A549 (cell line): ENCODE measurements around the gene EIF4G3. TPM values are rescaled to one million over a fixed set of nuclear protein-coding genes. Genes with fewer than 3 reads are reported as not detected.

Experiments
- ATAC-seq, 2 experiments: fragments of 200-7000 bp in 1 of 2; fragments of >200 bp in 1 of 2; cut with Nextera tagmentation in 1 of 2; cut with Tn5 transposase in 1 of 2; 3 replicates each; pipeline versions ENCODE4 v1.8.0 to v1.9.1; 2018 to 2020; ENCODE audit warnings: mild to moderate bottlenecking in 1 of 2, moderate library complexity in 1 of 2
- CTCF ChIA-PET: fragments of 300-600 bp; sonication (Branson Sonifier 250); formaldehyde crosslinking; extraction: SDS; loops from one replicate; lab custom pipeline; 2021; ENCODE audit warnings: antibody characterized with exemption, inconsistent platforms; lab: Yijun Ruan, JAX
- POLR2A ChIA-PET: fragments of 350-600 bp; formaldehyde crosslinking; extraction: SDS; loops from one replicate; lab custom pipeline; 2021; ENCODE audit warnings: antibody characterized with exemption, inconsistent platforms; lab: Yijun Ruan, JAX
- DNase-seq, 2 experiments: peaks; one replicate each; pipeline versions ENCODE4 v3.0.0 to v3.0.0-alpha.2; 2011 to 2016; ENCODE audit warnings: low read depth in 1 of 2, low spot score in 1 of 2
- FAIRE-seq: peaks from 2 replicates; lab custom pipeline; 2011; peaks lifted over from hg19 to GRCh38; lab: Jason Lieb, UNC
- H3K27ac ChIP-seq, 2 experiments: fragments of >200 bp; sonication (Bioruptor Twin); formaldehyde crosslinking; 3 replicates each; pipeline ENCODE4 v1.5.1; 2016 to 2017
- H3K4me1 ChIP-seq: fragments of >200 bp; sonication (Bioruptor Twin); formaldehyde crosslinking; 3 replicates; pipeline ENCODE4 v1.6.1; 2016
- H3K4me2 ChIP-seq: fragments of >200 bp; sonication (Bioruptor Twin); formaldehyde crosslinking; 3 replicates; pipeline ENCODE4 v1.6.1; 2016
- H3K4me3 ChIP-seq: fragments of >200 bp; sonication (Bioruptor Twin); formaldehyde crosslinking; 3 replicates; pipeline ENCODE4 v1.5.1; 2016
- H3K9me3 ChIP-seq: fragments of >200 bp; sonication (Bioruptor Twin); formaldehyde crosslinking; 3 replicates; pipeline ENCODE4 v1.6.1; 2016
- BCL3 ChIP-seq: fragments of >200 bp; sonication (Bioruptor Twin); formaldehyde crosslinking; IDR thresholded peaks from 3 replicates; pipeline ENCODE4 v1.6.1; 2016
- CBX2 ChIP-seq: fragments of 200-600 bp; sonication (generic); IDR thresholded peaks from 2 replicates; pipeline ENCODE4 v1.6.1; 2016; ENCODE audit warnings: low read depth, mild to moderate bottlenecking, borderline replicate concordance
- CEBPB ChIP-seq, 2 experiments: fragments of >200 bp in 1 of 2; sonication (Bioruptor Twin) in 1 of 2; formaldehyde crosslinking in 1 of 2; IDR thresholded peaks; 2 replicates each; pipeline ENCODE4 v1.6.1; 2012 to 2016
- CHD2 ChIP-seq: fragments of 150-350 bp; IDR thresholded peaks from 2 replicates; pipeline ENCODE4 v1.6.1; 2014; ENCODE audit warnings: low read length; ENCODE audit not compliant: partially characterized antibody
- E2F6 ChIP-seq: IDR thresholded peaks from 2 replicates; pipeline ENCODE4 v1.6.1; 2012; ENCODE audit warnings: low read depth, borderline replicate concordance
- EP300 ChIP-seq, 2 experiments: fragments of >200 bp; sonication (Bioruptor Twin); formaldehyde crosslinking; IDR thresholded peaks; 2 replicates in 1 of 2; 3 replicates in 1 of 2; pipeline ENCODE4 v1.6.1; 2016 to 2017
- ESRRA ChIP-seq: fragments of 150-350 bp; IDR thresholded peaks from 2 replicates; pipeline ENCODE4 v1.6.1; 2014; ENCODE audit warnings: mild to moderate bottlenecking, low read length, borderline replicate concordance
- FOSL2 ChIP-seq, 2 experiments: fragments of 450-650 bp in 1 of 2; fragments of >200 bp in 1 of 2; sonication (Bioruptor Twin) in 1 of 2; formaldehyde crosslinking; IDR thresholded peaks; 2 replicates each; pipeline versions ENCODE4 v1.5.0 to v1.6.1; 2016 to 2020; ENCODE audit warnings: mild to moderate bottlenecking in 1 of 2, moderate library complexity in 1 of 2
- FOXS1 ChIP-seq: fragments of 250-450 bp; sonication (Bioruptor Pico); IDR thresholded peaks from 2 replicates; pipeline ENCODE4 v1.5.0; 2020; ENCODE audit warnings: mild to moderate bottlenecking, moderate library complexity
- GATA3 ChIP-seq: IDR thresholded peaks from 2 replicates; pipeline ENCODE4 v1.6.1; 2012; ENCODE audit warnings: borderline replicate concordance
- HDAC2 ChIP-seq: fragments of 200-600 bp; sonication (generic); IDR thresholded peaks from 2 replicates; pipeline ENCODE4 v1.6.1; 2016
- HEYL ChIP-seq: fragments of 250-450 bp; sonication (Bioruptor Pico); IDR thresholded peaks from 2 replicates; pipeline ENCODE4 v1.8.0; 2021; ENCODE audit warnings: mild to moderate bottlenecking, moderate library complexity
- HOXB13 ChIP-seq: fragments of 250-450 bp; sonication (Bioruptor Pico); IDR thresholded peaks from 2 replicates; pipeline ENCODE4 v1.5.0; 2020; ENCODE audit warnings: low read depth, mild to moderate bottlenecking, moderate library complexity
- HOXB5 ChIP-seq: fragments of 250-450 bp; sonication (Bioruptor Pico); IDR thresholded peaks from 2 replicates; pipeline ENCODE4 v1.5.0; 2020; ENCODE audit warnings: mild to moderate bottlenecking, moderate library complexity
- JUN ChIP-seq, 2 experiments: fragments of >200 bp; sonication (Bioruptor Twin); formaldehyde crosslinking; IDR thresholded peaks; 2 replicates in 1 of 2; 3 replicates in 1 of 2; pipeline ENCODE4 v1.6.1; 2016 to 2017
- JUNB ChIP-seq: fragments of >200 bp; sonication (Bioruptor Twin); formaldehyde crosslinking; IDR thresholded peaks from 2 replicates; pipeline ENCODE4 v1.6.1; 2016
- KDM1A ChIP-seq: fragments of 200-600 bp; sonication (generic); IDR thresholded peaks from 2 replicates; pipeline ENCODE4 v1.6.1; 2016; ENCODE audit warnings: low read depth, mild to moderate bottlenecking
- MAZ ChIP-seq: fragments of 150-350 bp; IDR thresholded peaks from 2 replicates; pipeline ENCODE4 v1.6.1; 2014; ENCODE audit warnings: antibody characterized with exemption, low read depth, low read length, borderline replicate concordance
- NPAS2 ChIP-seq: fragments of 250-450 bp; sonication (Bioruptor Pico); IDR thresholded peaks from 2 replicates; pipeline ENCODE4 v1.8.0; 2022; ENCODE audit warnings: mild to moderate bottlenecking, moderate library complexity, borderline replicate concordance
- PBX3 ChIP-seq: IDR thresholded peaks from 2 replicates; pipeline ENCODE4 v1.6.1; 2012
- PHF8 ChIP-seq: fragments of 200-600 bp; sonication (generic); IDR thresholded peaks from 2 replicates; pipeline ENCODE4 v1.6.1; 2016; ENCODE audit warnings: low read depth, mild to moderate bottlenecking, antibody characterized with exemption, moderate library complexity, borderline replicate concordance
- POLR2A ChIP-seq: IDR thresholded peaks from 2 replicates; pipeline ENCODE4 v1.6.1; 2012; ENCODE audit warnings: mild to moderate bottlenecking, low read length
- RAD21 ChIP-seq, 2 experiments: fragments of >200 bp in 1 of 2; sonication (Bioruptor Twin) in 1 of 2; formaldehyde crosslinking in 1 of 2; IDR thresholded peaks in 1 of 2; conservative IDR thresholded peaks in 1 of 2; 2 replicates in 1 of 2; 3 replicates in 1 of 2; pipeline ENCODE4 v1.6.1; 2012 to 2018; ENCODE audit warnings: inconsistent platforms in 1 of 2
- RARB ChIP-seq: fragments of 250-450 bp; sonication (Bioruptor Pico); IDR thresholded peaks from 2 replicates; pipeline ENCODE4 v1.8.0; 2021; ENCODE audit warnings: mild to moderate bottlenecking, moderate library complexity
- RFX5 ChIP-seq: fragments of 450-650 bp; IDR thresholded peaks from 2 replicates; pipeline ENCODE4 v1.7.1; 2014; ENCODE audit warnings: antibody characterized with exemption, mild to moderate bottlenecking, moderate library complexity
- SREBF2 ChIP-seq: fragments of 450-650 bp; IDR thresholded peaks from 2 replicates; pipeline ENCODE4 v1.6.1; 2014; ENCODE audit warnings: mild to moderate bottlenecking, moderate library complexity
- TP53 ChIP-seq: fragments of 250-450 bp; sonication (Bioruptor Pico); IDR thresholded peaks from 2 replicates; pipeline ENCODE4 v1.5.0; 2021; ENCODE audit warnings: mild to moderate bottlenecking, moderate library complexity
- WGBS: methylation state at CpG from one replicate; pipeline ENCODE4 v1.1.6; 2017; ENCODE audit errors: missing lambda C conversion rate; 5-methylcytosine and 5-hydroxymethylcytosine counted together
- polyA plus RNA-seq, 4 experiments: library from polyadenylated mRNA; depleted of rRNA in 3 of 4; stranded (reverse); fragments of >200 nt; fragmentation: RNase III in 1 of 4; extraction: RNeasy Plus Mini Kit Qiagen cat#74134 plus additional on column Dnase treatment in 1 of 4; gene quantifications; 2 replicates in 3 of 4; 3 replicates in 1 of 4; pipeline ENCODE4 v1.2.3, GENCODE V29; 2011 to 2017
- TF ChIP-seq, protein P1 (sequence below): fragments of >200 bp; sonication (Bioruptor Twin); formaldehyde crosslinking; IDR thresholded peaks from 3 replicates; pipeline ENCODE4 v1.5.1; 2016
- TF ChIP-seq, protein P2 (sequence below): fragments of 250-450 bp; sonication (Bioruptor Pico); IDR thresholded peaks from 2 replicates; pipeline ENCODE4 v1.5.0; 2020; ENCODE audit warnings: low read depth, mild to moderate bottlenecking, moderate library complexity
- TF ChIP-seq, protein P3 (sequence below): fragments of 450-650 bp; IDR thresholded peaks from 2 replicates; pipeline ENCODE4 v1.6.1; 2014; ENCODE audit warnings: antibody characterized with exemption

EIF4G3 gene
- polyA plus RNA-seq, 2 of the 4 experiments (the other 2 are of a cell fraction), result 25.0 to 51.3 TPM

GRCh38 chr1:21143752-21144151 lies 32.9 kb downstream of the EIF4G3 start:
- 86% methylated on average over 2 of the region's 2 CpGs for WGBS
- ChIA-PET POLR2A (no interaction called here), CTCF (no interaction called here)

DNA sequence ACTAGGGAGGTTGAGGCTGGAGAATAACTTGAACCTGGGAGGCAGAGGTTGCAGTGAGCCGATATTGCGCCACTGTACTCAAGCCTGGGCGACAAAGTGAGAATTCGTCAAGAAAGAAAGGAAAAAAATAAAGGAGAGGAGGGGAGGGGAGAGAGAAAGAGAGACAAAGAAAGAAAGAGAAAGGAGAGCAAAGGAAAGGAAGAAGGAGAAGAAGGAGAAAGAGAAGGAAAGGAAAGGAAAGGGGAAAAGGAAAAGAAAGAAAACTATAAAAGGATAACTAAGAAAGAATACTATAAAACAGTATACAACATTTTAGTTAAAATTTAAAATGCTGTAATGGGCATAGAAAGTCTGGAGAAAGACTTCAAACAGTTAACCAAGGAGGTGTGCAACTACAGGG lies 33.6 kb downstream of the EIF4G3 start:
- Histone ChIP-seq H3K9me3 (no peaks in the 10 kb centered on the region), H3K27ac (no peak overlapping the region), H3K4me1 (no peaks in the 10 kb centered on the region), H3K4me3 (no peak overlapping the region), H3K4me2 (no peak overlapping the region)
- POLR2A ChIA-PET, result no interaction called here
- CTCF ChIA-PET, result no interaction called here
- ATAC-seq, result no peak
- DNase-seq, result no peak
- TF ChIP-seq GATA3 (no peak), RARB (CRISPR knock-in tag) (no peak), HEYL (no peak), NPAS2 (no peak), CBX2 (no peak), HOXB5 (CRISPR knock-in tag) (no peak), RAD21 (conservative IDR thresholded peaks at IDR 0.05 in 1 of 2, IDR thresholded peaks at IDR 0.05 in 1 of 2) (no peak), EP300 (IDR thresholded peaks at IDR 0.05) (no peak), CEBPB (IDR thresholded peaks at IDR 0.05) (no peak)
- 91% methylated on average over 4 of the region's 4 CpGs for WGBS
- no peak for FAIRE-seq

More at GRCh38 chr1:21143752-21144151, 32.9 kb downstream of the EIF4G3 start:
- H3K27ac ChIP-seq, result no peak overlapping the region
- no peak overlapping the region for H3K4me3 ChIP-seq
- ATAC-seq (no peak), FAIRE-seq (no peak), DNase-seq (no peak)
- H3K4me2 ChIP-seq, result no peak overlapping the region
- no peaks in the 10 kb centered on the region for H3K9me3 ChIP-seq
- TF ChIP-seq POLR2A, result no peak
- TF ChIP-seq, protein P1, sequence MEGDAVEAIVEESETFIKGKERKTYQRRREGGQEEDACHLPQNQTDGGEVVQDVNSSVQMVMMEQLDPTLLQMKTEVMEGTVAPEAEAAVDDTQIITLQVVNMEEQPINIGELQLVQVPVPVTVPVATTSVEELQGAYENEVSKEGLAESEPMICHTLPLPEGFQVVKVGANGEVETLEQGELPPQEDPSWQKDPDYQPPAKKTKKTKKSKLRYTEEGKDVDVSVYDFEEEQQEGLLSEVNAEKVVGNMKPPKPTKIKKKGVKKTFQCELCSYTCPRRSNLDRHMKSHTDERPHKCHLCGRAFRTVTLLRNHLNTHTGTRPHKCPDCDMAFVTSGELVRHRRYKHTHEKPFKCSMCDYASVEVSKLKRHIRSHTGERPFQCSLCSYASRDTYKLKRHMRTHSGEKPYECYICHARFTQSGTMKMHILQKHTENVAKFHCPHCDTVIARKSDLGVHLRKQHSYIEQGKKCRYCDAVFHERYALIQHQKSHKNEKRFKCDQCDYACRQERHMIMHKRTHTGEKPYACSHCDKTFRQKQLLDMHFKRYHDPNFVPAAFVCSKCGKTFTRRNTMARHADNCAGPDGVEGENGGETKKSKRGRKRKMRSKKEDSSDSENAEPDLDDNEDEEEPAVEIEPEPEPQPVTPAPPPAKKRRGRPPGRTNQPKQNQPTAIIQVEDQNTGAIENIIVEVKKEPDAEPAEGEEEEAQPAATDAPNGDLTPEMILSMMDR, result no peak
- TF ChIP-seq FOXS1, result no peak
- no peak for TF ChIP-seq HOXB13 (CRISPR knock-in tag)
- no peak for TF ChIP-seq ESRRA
- no peak for TF ChIP-seq HEYL
- no peak for TF ChIP-seq TP53 (CRISPR knock-in tag)
- TF ChIP-seq KDM1A, result no peak
- no peak for TF ChIP-seq BCL3
- no peak for TF ChIP-seq MAZ
- no peaks in the 10 kb centered on the region; the same call in 2 of the 3 replicates for H3K4me1 ChIP-seq

DNA sequence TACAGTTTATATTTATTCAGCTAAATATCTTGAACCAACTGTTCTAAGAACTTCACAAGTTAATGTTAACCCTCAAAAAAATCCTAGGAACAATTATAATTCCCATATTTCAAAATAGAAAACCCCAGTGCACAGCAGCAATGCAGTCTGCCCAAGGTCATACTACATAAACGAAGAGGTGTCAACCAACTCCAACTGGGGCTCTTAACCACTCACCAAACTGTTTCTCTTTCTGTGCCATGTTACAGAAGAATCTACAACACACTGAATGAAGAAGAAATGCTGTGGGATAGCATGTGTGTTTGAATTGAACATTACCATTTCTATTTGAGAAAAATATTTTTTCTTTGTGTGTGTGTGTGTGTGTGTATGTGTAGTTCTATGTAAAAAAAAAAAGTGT lies 35.7 kb downstream of the EIF4G3 start:
- no peak overlapping the region for H3K4me2 ChIP-seq
- H3K27ac ChIP-seq, result no peak overlapping the region
- no peak for ATAC-seq
- DNase-seq, result no peak
- 59% methylated on average over 1 of the region's 1 CpG for WGBS
- no peak for TF ChIP-seq GATA3
- TF ChIP-seq PHF8, result no peak
- no peak for TF ChIP-seq RFX5
- TF ChIP-seq, protein P2, sequence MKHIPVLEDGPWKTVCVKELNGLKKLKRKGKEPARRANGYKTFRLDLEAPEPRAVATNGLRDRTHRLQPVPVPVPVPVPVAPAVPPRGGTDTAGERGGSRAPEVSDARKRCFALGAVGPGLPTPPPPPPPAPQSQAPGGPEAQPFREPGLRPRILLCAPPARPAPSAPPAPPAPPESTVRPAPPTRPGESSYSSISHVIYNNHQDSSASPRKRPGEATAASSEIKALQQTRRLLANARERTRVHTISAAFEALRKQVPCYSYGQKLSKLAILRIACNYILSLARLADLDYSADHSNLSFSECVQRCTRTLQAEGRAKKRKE (CRISPR knock-in tag), result no peak
- no peak for TF ChIP-seq E2F6
- TF ChIP-seq NPAS2, result no peak
- no peak for TF ChIP-seq FOSL2 (IDR thresholded peaks at IDR 0.05)
- no peak for TF ChIP-seq FOSL2 (CRISPR knock-in tag; IDR thresholded peaks at IDR 0.05)
- no peak for TF ChIP-seq PBX3
- TF ChIP-seq JUN (IDR thresholded peaks at IDR 0.05), result no peak
- no peak for TF ChIP-seq CEBPB (IDR thresholded peaks at IDR 0.05)
- TF ChIP-seq, protein P3, sequence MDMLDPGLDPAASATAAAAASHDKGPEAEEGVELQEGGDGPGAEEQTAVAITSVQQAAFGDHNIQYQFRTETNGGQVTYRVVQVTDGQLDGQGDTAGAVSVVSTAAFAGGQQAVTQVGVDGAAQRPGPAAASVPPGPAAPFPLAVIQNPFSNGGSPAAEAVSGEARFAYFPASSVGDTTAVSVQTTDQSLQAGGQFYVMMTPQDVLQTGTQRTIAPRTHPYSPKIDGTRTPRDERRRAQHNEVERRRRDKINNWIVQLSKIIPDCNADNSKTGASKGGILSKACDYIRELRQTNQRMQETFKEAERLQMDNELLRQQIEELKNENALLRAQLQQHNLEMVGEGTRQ, result no peak
- no peak for TF ChIP-seq HDAC2
- TF ChIP-seq CHD2, result no peak
- TF ChIP-seq JUNB, result no peak
- TF ChIP-seq SREBF2, result no peak
- TF ChIP-seq MAZ, result no peak
- ChIA-PET POLR2A (no interaction called here), CTCF (no interaction called here)
- H3K4me3 ChIP-seq, result no peak overlapping the region
- no peaks in the 10 kb centered on the region for H3K4me1 ChIP-seq
- no peak for FAIRE-seq
- H3K9me3 ChIP-seq, result no peaks in the 10 kb centered on the region
